ENCODE results near the gene GPRC6A.

GPRC6A gene

GRCh38 chr6:116764629-116764960 is 64.3 kb downstream of the GPRC6A start:
- Mint-ChIP-seq H3K4me3 (peak overlapping the region; percentile 62), H3K27me3 (peaks cover 67% of the 10 kb centered on the region), H3K4me1 (ENCODE audit: low read depth) (peaks cover 10% of the 10 kb centered on the region), H3K9me3 (no peaks in the 10 kb centered on the region), H3K27ac (no peak overlapping the region), H3K36me3 (ENCODE audit: low read depth) (no peaks in the 10 kb centered on the region)
- no peak for DNase-seq

GRCh38 chr6:116763906-116764628 is 64.8 kb downstream of the GPRC6A start:
- peaks cover 66% of the 10 kb centered on the region for H3K27me3 Mint-ChIP-seq
- no peaks in the 10 kb centered on the region for H3K9me3 Mint-ChIP-seq

GRCh38 chr6:116763048-116763447 is 65.8 kb downstream of the GPRC6A start:
- Mint-ChIP-seq H3K27ac (no peak overlapping the region), H3K4me1 (ENCODE audit: low read depth) (peaks cover 10% of the 10 kb centered on the region), H3K9me3 (no peaks in the 10 kb centered on the region), H3K36me3 (ENCODE audit: low read depth) (no peaks in the 10 kb centered on the region), H3K4me3 (no peak overlapping the region), H3K27me3 (peaks cover 59% of the 10 kb centered on the region)
- no peak for DNase-seq

More at GRCh38 chr6:116763906-116764628, 64.8 kb downstream of the GPRC6A start:
- Mint-ChIP-seq H3K36me3 (ENCODE audit: low read depth) (no peaks in the 10 kb centered on the region), H3K4me3 (peak overlapping the region; percentile 62), H3K4me1 (ENCODE audit: low read depth) (peaks cover 10% of the 10 kb centered on the region), H3K27ac (no peak overlapping the region)
- no peak for DNase-seq

GRCh38 chr6:116762235-116762634 is 66.6 kb downstream of the GPRC6A start:
- no peak overlapping the region for H3K27ac Mint-ChIP-seq
- no peak for DNase-seq
- peaks cover 58% of the 10 kb centered on the region for H3K27me3 Mint-ChIP-seq
- peaks cover 10% of the 10 kb centered on the region for H3K4me1 Mint-ChIP-seq (ENCODE audit: low read depth)
- H3K9me3 Mint-ChIP-seq: no peaks in the 10 kb centered on the region
- H3K4me3 Mint-ChIP-seq: no peak overlapping the region
- H3K36me3 Mint-ChIP-seq (ENCODE audit: low read depth): no peaks in the 10 kb centered on the region

GRCh38 chr6:116761779-116762178 is 67.1 kb downstream of the GPRC6A start:
- Mint-ChIP-seq H3K4me1 (ENCODE audit: low read depth) (peaks cover 10% of the 10 kb centered on the region), H3K4me3 (no peak overlapping the region), H3K36me3 (ENCODE audit: low read depth) (no peaks in the 10 kb centered on the region), H3K27me3 (peaks cover 55% of the 10 kb centered on the region), H3K27ac (no peak overlapping the region), H3K9me3 (no peaks in the 10 kb centered on the region)
- DNase-seq: no peak

- Mint-ChIP-seq H3K4me1 (ENCODE audit: low read depth) (no peaks in the 10 kb centered on the region), H3K4me3 (no peak overlapping the region), H3K27me3 (peaks cover 2% of the 10 kb centered on the region), H3K27ac (no peak overlapping the region), H3K36me3 (ENCODE audit: low read depth) (no peaks in the 10 kb centered on the region), H3K9me3 (peaks cover 19% of the 10 kb centered on the region)
- no peak for DNase-seq
Measured at GRCh38 chr6:116745176-116745575, 83.7 kb downstream of the GPRC6A start.
